ENCODE measurements around the gene TIMM17B.

DNA sequence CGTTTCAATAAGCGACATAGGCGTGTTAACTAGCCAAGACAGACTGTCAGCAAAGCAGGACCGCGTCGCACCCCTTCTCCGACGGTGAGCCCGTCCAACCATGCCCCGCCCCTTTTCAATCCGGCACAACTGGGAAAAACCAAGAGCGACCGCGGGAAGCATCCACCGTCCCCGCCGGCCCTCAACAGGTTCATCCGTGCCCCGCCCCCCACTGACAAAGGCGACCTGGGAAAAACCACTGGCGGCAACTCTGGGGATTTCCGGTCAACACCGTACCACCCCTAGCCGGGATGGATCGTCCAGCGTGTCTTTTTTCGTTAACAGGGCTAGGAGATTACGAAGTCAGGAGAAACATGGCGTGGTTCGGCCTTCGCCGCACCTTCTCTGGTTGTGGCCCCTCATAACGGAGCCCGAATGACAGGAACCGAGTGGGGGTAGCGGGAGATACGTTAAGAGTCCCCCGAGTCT lies 377 bp downstream of the TIMM17B start:
- TF ChIP-seq POLR2A (IDR thresholded peaks at IDR 0.05) (no peak), CTCF (IDR thresholded peaks at IDR 0.05) (no peak)

Measured in Peyer's patch (tissue), 4 donors.